Measurements from ENCODE around the gene AMZ1. TPM values are rescaled to one million over a fixed set of nuclear protein-coding genes. Genes with fewer than 3 reads are reported as not detected.

AMZ1 gene
- total RNA-seq, 2 donors from 2014 or later, result 0.66 to 1.6 TPM

DNA sequence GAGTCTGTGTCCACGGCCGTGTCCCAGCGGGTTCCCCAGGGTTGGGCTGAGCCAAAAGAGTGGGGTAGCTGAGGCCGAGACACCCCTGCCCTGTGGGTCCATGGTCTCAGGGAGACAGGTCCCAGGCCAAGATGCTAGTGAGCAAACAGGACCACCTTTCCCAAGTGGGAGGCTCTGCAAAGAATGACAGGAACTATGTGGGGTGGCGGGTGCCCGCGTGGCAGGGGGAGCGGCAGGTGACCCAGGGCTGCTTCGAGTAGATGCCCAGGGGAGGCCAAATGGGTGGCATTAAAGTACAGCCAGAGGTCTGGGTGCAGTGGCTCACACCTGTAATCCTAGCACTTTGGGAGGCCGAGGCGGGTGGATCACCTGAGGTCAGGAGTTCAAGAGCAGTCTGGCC, 38.0 kb upstream of the AMZ1 start:
- H3K4me3 Mint-ChIP-seq, result no peak overlapping the region
- Histone ChIP-seq H3K4me1 (ENCODE audit: control insufficient read depth, insufficient read depth, low read length) (no peaks in the 10 kb centered on the region), H3K36me3 (ENCODE audit: control insufficient read depth, insufficient read depth, low read length) (peaks cover 24% of the 10 kb centered on the region), H3K27ac (ENCODE audit: low read depth, low read length) (no peak overlapping the region), H3K9ac (ENCODE audit: extremely low read depth, low read length, poor library complexity, severe bottlenecking) (no peak overlapping the region), H3K4me3 (ENCODE audit: low read length) (no peak overlapping the region), H3K27me3 (ENCODE audit: control insufficient read depth, insufficient read depth, low read length, poor library complexity, severe bottlenecking) (no peaks in the 10 kb centered on the region), H3K9me3 (ENCODE audit: control insufficient read depth, low read length) (no peaks in the 10 kb centered on the region)
- TF ChIP-seq, protein P1, sequence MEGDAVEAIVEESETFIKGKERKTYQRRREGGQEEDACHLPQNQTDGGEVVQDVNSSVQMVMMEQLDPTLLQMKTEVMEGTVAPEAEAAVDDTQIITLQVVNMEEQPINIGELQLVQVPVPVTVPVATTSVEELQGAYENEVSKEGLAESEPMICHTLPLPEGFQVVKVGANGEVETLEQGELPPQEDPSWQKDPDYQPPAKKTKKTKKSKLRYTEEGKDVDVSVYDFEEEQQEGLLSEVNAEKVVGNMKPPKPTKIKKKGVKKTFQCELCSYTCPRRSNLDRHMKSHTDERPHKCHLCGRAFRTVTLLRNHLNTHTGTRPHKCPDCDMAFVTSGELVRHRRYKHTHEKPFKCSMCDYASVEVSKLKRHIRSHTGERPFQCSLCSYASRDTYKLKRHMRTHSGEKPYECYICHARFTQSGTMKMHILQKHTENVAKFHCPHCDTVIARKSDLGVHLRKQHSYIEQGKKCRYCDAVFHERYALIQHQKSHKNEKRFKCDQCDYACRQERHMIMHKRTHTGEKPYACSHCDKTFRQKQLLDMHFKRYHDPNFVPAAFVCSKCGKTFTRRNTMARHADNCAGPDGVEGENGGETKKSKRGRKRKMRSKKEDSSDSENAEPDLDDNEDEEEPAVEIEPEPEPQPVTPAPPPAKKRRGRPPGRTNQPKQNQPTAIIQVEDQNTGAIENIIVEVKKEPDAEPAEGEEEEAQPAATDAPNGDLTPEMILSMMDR (conservative IDR thresholded peaks at IDR 0.05), result no peak
- 91 to 96% methylated on average over 11 of the region's 11 CpGs for WGBS, 2 experiments (ENCODE audit: insufficient coverage in 1 of 2, insufficient read length in 1 of 2)
- peaks cover 25% of the 10 kb centered on the region for H3K36me3 Mint-ChIP-seq (ENCODE audit: low read depth)
- H3K4me1 Mint-ChIP-seq, result peaks cover 7% of the 10 kb centered on the region
- H3K27me3 Mint-ChIP-seq (ENCODE audit: insufficient read depth), result no peaks in the 10 kb centered on the region
- H3K27ac Mint-ChIP-seq, result no peak overlapping the region
- DNase-seq, result no peak
- H3K9me3 Mint-ChIP-seq, result no peaks in the 10 kb centered on the region

DNA sequence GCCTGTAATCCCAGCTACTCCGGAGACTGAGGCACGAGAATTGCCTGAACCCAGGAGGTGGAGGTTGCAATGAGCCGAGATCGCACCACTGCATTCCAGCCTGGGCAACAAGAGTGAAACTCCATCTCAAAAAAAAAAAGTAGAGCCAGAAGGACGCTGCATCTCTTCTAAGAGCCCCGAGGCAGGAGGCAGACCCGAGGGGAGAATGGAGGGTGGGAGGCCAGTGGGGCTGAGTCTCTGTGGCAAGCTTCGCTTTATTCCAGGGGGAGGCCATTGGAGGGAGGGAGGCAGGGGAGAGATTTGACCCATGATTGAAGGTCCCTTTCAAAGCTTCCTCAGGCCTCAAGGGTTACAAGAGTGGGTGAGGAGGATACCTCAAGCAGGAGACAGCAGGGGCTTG, 37.6 kb upstream of the AMZ1 start:
- Histone ChIP-seq H3K4me1 (ENCODE audit: control insufficient read depth, insufficient read depth, low read length) (no peaks in the 10 kb centered on the region), H3K36me3 (ENCODE audit: control insufficient read depth, insufficient read depth, low read length) (peaks cover 24% of the 10 kb centered on the region), H3K27me3 (ENCODE audit: control insufficient read depth, insufficient read depth, low read length, poor library complexity, severe bottlenecking) (no peaks in the 10 kb centered on the region), H3K9me3 (ENCODE audit: control insufficient read depth, low read length) (no peaks in the 10 kb centered on the region), H3K27ac (ENCODE audit: low read depth, low read length) (no peak overlapping the region), H3K9ac (ENCODE audit: extremely low read depth, low read length, poor library complexity, severe bottlenecking) (no peak overlapping the region), H3K4me3 (ENCODE audit: low read length) (no peak overlapping the region)
- TF ChIP-seq, protein P1 (conservative IDR thresholded peaks at IDR 0.05), result no peak
- WGBS, 2 experiments (ENCODE audit: insufficient coverage in 1 of 2, insufficient read length in 1 of 2), result 91 to 97% methylated on average over 5 to 8 of the region's 8 CpGs
- Mint-ChIP-seq H3K27ac (peak overlapping the region; percentile 55), H3K4me3 (no peak overlapping the region), H3K9me3 (no peaks in the 10 kb centered on the region), H3K36me3 (ENCODE audit: low read depth) (peaks cover 25% of the 10 kb centered on the region), H3K4me1 (peaks cover 3% of the 10 kb centered on the region), H3K27me3 (ENCODE audit: insufficient read depth) (no peaks in the 10 kb centered on the region)
- no peak for DNase-seq

DNA sequence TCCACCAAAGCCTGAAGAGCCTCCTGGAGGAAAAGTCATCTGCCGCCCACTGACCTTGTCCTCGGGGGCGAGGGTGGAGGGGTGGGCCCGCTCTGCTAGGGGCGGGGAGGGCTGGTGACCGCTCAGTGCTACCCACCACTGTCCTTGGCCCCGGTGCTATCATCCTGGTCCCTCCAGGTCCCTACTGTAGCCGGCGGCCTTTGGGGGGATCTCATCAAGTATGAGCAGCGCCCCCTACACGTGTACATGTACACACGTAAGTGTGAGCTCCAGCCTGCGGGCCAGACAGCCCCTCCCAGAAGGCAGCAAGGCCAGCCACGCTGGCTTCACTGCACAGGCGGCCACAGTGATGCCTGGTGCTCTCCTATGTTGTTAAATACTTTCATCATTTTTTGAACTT, 36.7 kb upstream of the AMZ1 start:
- no peak for DNase-seq
- H3K27ac ChIP-seq (ENCODE audit: low read depth, low read length), result no peak overlapping the region
- no peak overlapping the region for H3K4me3 ChIP-seq (ENCODE audit: low read length)
- 90 to 95% methylated on average over 13 to 15 of the region's 15 CpGs for WGBS, 2 experiments (ENCODE audit: insufficient coverage in 1 of 2, insufficient read length in 1 of 2)
- H3K4me1 ChIP-seq (ENCODE audit: control insufficient read depth, insufficient read depth, low read length), result no peaks in the 10 kb centered on the region
- Mint-ChIP-seq H3K4me1 (no peaks in the 10 kb centered on the region), H3K9me3 (no peaks in the 10 kb centered on the region), H3K27ac (no peak overlapping the region), H3K27me3 (ENCODE audit: insufficient read depth) (no peaks in the 10 kb centered on the region), H3K4me3 (no peak overlapping the region), H3K36me3 (ENCODE audit: low read depth) (peaks cover 27% of the 10 kb centered on the region)
- peaks cover 27% of the 10 kb centered on the region for H3K36me3 ChIP-seq (ENCODE audit: control insufficient read depth, insufficient read depth, low read length)
- TF ChIP-seq, protein P1 (conservative IDR thresholded peaks at IDR 0.05), result peak; percentile 45
- H3K9ac ChIP-seq (ENCODE audit: extremely low read depth, low read length, poor library complexity, severe bottlenecking), result no peak overlapping the region
- H3K9me3 ChIP-seq (ENCODE audit: control insufficient read depth, low read length), result no peaks in the 10 kb centered on the region
- no peaks in the 10 kb centered on the region for H3K27me3 ChIP-seq (ENCODE audit: control insufficient read depth, insufficient read depth, low read length, poor library complexity, severe bottlenecking)

All from endodermal cell (in vitro differentiated cells).